ENCODE measurements around the gene CPXM1.

CPXM1 gene

DNA sequence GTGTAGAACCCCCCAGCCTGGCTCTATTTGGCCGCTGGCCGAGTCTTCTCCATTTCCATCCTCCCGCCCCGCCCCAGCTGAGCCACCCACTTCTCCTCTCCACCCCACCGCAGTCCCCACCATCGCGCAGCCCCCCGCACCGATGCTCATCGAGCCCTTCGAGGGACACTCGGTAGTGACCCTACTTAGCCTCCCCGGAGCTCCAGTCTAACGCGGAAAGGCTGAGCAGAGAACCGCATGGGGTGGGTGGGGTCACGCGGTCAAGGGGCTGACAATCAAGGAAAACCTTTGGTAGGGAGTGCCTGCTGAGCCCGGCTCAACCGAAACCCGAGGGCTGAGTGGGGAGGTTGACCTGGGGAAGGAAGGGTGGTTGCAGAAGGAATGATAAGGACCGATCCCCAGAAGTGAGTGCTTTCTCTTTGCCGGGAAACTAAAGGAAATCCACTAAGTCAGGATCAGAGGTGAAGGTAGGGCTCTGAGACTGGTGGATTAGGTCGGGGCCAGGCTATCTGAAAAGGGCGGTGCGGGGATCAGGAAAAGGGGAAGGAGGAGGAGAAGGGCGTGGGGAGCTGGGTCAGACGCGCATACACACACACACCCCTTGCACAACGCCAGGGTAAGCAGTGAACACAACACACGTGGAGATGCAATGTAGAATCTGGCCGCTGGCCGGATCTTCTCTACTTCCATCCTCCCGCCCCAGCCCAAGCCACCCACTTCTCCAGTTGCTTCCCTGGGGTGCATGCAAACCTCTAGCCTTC is 49.8 kb downstream of the CPXM1 start:
- no peak for ATAC-seq
- TF ChIP-seq CREB5 (CRISPR knock-in tag; IDR thresholded peaks at IDR 0.05; ENCODE audit: low read depth) (no peak), CSDC2 (CRISPR knock-in tag; IDR thresholded peaks at IDR 0.05) (no peak), BACH2 (CRISPR knock-in tag; IDR thresholded peaks at IDR 0.05; ENCODE audit: borderline replicate concordance) (no peak)

- ATAC-seq: no peak
- TF ChIP-seq POU6F1 (CRISPR knock-in tag; IDR thresholded peaks at IDR 0.05; ENCODE audit: borderline replicate concordance, low read depth): no peak
- no peak for TF ChIP-seq SNAI2 (CRISPR knock-in tag; IDR thresholded peaks at IDR 0.05)
- TF ChIP-seq GLIS3 (CRISPR knock-in tag; IDR thresholded peaks at IDR 0.05): no peak
- TF ChIP-seq OSR1 (CRISPR knock-in tag; IDR thresholded peaks at IDR 0.05): no peak
- TF ChIP-seq ISL1 (CRISPR knock-in tag; IDR thresholded peaks at IDR 0.05): no peak
These were observed 50.4 kb downstream of the CPXM1 start for GRCh38 chr20:2749951-2750490.

- ATAC-seq: no peak
- no peak for TF ChIP-seq ZC3H10 (CRISPR knock-in tag; IDR thresholded peaks at IDR 0.05)
- no peak for TF ChIP-seq GLIS3 (CRISPR knock-in tag; IDR thresholded peaks at IDR 0.05)
- TF ChIP-seq ZFP30 (CRISPR knock-in tag; IDR thresholded peaks at IDR 0.05): no peak
- TF ChIP-seq TOX (CRISPR knock-in tag; IDR thresholded peaks at IDR 0.05; ENCODE audit: borderline replicate concordance): no peak
- no peak for TF ChIP-seq ARNTL (CRISPR knock-in tag; IDR thresholded peaks at IDR 0.05; ENCODE audit: borderline replicate concordance, low read depth)
- no peak for TF ChIP-seq PATZ1 (CRISPR knock-in tag; IDR thresholded peaks at IDR 0.05; ENCODE audit: borderline replicate concordance)
- TF ChIP-seq CREB5 (CRISPR knock-in tag; IDR thresholded peaks at IDR 0.05; ENCODE audit: low read depth): no peak
- no peak for TF ChIP-seq SNAI2 (CRISPR knock-in tag; IDR thresholded peaks at IDR 0.05)
- no peak for TF ChIP-seq ZNF565 (CRISPR knock-in tag; conservative IDR thresholded peaks at IDR 0.05; ENCODE audit: low read depth)
- TF ChIP-seq OSR1 (CRISPR knock-in tag; IDR thresholded peaks at IDR 0.05): no peak
- no peak for TF ChIP-seq PPARA (CRISPR knock-in tag; IDR thresholded peaks at IDR 0.05; ENCODE audit: borderline replicate concordance)
- TF ChIP-seq TCF4 (CRISPR knock-in tag; IDR thresholded peaks at IDR 0.05; ENCODE audit: borderline replicate concordance): no peak
- no peak for TF ChIP-seq ESRRG (CRISPR knock-in tag; IDR thresholded peaks at IDR 0.05)
- no peak for TF ChIP-seq ZNF70 (CRISPR knock-in tag; IDR thresholded peaks at IDR 0.05)
- TF ChIP-seq ISL1 (CRISPR knock-in tag; IDR thresholded peaks at IDR 0.05): no peak
- TF ChIP-seq RARB (CRISPR knock-in tag; IDR thresholded peaks at IDR 0.05): no peak
- TF ChIP-seq, protein P1, sequence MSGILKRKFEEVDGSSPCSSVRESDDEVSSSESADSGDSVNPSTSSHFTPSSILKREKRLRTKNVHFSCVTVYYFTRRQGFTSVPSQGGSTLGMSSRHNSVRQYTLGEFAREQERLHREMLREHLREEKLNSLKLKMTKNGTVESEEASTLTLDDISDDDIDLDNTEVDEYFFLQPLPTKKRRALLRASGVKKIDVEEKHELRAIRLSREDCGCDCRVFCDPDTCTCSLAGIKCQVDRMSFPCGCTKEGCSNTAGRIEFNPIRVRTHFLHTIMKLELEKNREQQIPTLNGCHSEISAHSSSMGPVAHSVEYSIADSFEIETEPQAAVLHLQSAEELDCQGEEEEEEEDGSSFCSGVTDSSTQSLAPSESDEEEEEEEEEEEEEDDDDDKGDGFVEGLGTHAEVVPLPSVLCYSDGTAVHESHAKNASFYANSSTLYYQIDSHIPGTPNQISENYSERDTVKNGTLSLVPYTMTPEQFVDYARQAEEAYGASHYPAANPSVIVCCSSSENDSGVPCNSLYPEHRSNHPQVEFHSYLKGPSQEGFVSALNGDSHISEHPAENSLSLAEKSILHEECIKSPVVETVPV (CRISPR knock-in tag; IDR thresholded peaks at IDR 0.05): no peak
- TF ChIP-seq CSDC2 (CRISPR knock-in tag; IDR thresholded peaks at IDR 0.05): no peak
- TF ChIP-seq, protein P2, sequence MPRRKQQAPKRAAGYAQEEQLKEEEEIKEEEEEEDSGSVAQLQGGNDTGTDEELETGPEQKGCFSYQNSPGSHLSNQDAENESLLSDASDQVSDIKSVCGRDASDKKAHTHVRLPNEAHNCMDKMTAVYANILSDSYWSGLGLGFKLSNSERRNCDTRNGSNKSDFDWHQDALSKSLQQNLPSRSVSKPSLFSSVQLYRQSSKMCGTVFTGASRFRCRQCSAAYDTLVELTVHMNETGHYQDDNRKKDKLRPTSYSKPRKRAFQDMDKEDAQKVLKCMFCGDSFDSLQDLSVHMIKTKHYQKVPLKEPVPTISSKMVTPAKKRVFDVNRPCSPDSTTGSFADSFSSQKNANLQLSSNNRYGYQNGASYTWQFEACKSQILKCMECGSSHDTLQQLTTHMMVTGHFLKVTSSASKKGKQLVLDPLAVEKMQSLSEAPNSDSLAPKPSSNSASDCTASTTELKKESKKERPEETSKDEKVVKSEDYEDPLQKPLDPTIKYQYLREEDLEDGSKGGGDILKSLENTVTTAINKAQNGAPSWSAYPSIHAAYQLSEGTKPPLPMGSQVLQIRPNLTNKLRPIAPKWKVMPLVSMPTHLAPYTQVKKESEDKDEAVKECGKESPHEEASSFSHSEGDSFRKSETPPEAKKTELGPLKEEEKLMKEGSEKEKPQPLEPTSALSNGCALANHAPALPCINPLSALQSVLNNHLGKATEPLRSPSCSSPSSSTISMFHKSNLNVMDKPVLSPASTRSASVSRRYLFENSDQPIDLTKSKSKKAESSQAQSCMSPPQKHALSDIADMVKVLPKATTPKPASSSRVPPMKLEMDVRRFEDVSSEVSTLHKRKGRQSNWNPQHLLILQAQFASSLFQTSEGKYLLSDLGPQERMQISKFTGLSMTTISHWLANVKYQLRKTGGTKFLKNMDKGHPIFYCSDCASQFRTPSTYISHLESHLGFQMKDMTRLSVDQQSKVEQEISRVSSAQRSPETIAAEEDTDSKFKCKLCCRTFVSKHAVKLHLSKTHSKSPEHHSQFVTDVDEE (CRISPR knock-in tag; IDR thresholded peaks at IDR 0.05): no peak
- TF ChIP-seq ZFP3 (CRISPR knock-in tag; IDR thresholded peaks at IDR 0.05): no peak
These were observed 51.0 kb downstream of the CPXM1 start for GRCh38 chr20:2749343-2749950.

Data from SK-N-SH treated with all-trans-retinoic acid at 6 μM for 48 hours (cell line).